HL-60 (cell line): ENCODE data around the gene SEC16B.

Experiments used
- DNase-seq, 2 experiments: peaks; one replicate each; pipeline ENCODE4 v3.0.0-alpha.2; 2010 to 2020; ENCODE audit warnings: low read depth in 1 of 2, low spot score in 1 of 2
- H3K27ac ChIP-seq: fragments of 250-450 bp; sonication (Bioruptor Pico); replicated peaks from 2 replicates; pipeline ENCODE4 v1.5.1; 2020; ENCODE audit warnings: mild to moderate bottlenecking, moderate library complexity
- H3K27me3 ChIP-seq: fragments of 250-450 bp; sonication (Bioruptor Pico); 2 replicates; pipeline ENCODE4 v1.5.1; 2021; ENCODE audit warnings: mild to moderate bottlenecking, moderate library complexity; ENCODE audit not compliant: insufficient read depth, poor library complexity, severe bottlenecking
- H3K4me3 ChIP-seq: replicated peaks from 2 replicates; pipeline ENCODE4 v1.5.1; 2011; ENCODE audit warnings: mild to moderate bottlenecking, control low read depth, low read length; ENCODE audit not compliant: insufficient read depth
- CTCF ChIP-seq: IDR thresholded peaks from one replicate; pipeline ENCODE4 v1.5.1; 2011; ENCODE audit warnings: low read length, control low read depth, inconsistent platforms; ENCODE audit not compliant: insufficient read depth
- GABPA ChIP-seq: IDR thresholded peaks from 2 replicates; pipeline ENCODE4 v1.6.1; 2012; ENCODE audit warnings: low read depth
- POLR2AphosphoS5 ChIP-seq: IDR thresholded peaks from 2 replicates; pipeline ENCODE4 v1.6.1; 2012; ENCODE audit warnings: low read depth
- SPI1 ChIP-seq: IDR thresholded peaks from 2 replicates; pipeline ENCODE4 v1.6.1; 2012; ENCODE audit warnings: low read depth, mild to moderate bottlenecking, borderline replicate concordance
- TF ChIP-seq, protein P1 (sequence below): IDR thresholded peaks from 2 replicates; pipeline ENCODE4 v1.6.1; 2012; ENCODE audit warnings: low read depth; ENCODE audit not compliant: insufficient replicate concordance

SEC16B gene

GRCh38 chr1:177928952-177929351, 40.9 kb downstream of the SEC16B start:
- no peak for TF ChIP-seq SPI1

GRCh38 chr1:177928194-177928593, 41.7 kb downstream of the SEC16B start:
- DNase-seq, result peak in 1 of 2 experiments; percentile 9
- H3K27me3 ChIP-seq, result no peaks in the 10 kb centered on the region
- H3K27ac ChIP-seq, result no peak overlapping the region
- TF ChIP-seq SPI1, result no peak
- TF ChIP-seq GABPA, result no peak
- no peak for TF ChIP-seq CTCF
- TF ChIP-seq, protein P1, sequence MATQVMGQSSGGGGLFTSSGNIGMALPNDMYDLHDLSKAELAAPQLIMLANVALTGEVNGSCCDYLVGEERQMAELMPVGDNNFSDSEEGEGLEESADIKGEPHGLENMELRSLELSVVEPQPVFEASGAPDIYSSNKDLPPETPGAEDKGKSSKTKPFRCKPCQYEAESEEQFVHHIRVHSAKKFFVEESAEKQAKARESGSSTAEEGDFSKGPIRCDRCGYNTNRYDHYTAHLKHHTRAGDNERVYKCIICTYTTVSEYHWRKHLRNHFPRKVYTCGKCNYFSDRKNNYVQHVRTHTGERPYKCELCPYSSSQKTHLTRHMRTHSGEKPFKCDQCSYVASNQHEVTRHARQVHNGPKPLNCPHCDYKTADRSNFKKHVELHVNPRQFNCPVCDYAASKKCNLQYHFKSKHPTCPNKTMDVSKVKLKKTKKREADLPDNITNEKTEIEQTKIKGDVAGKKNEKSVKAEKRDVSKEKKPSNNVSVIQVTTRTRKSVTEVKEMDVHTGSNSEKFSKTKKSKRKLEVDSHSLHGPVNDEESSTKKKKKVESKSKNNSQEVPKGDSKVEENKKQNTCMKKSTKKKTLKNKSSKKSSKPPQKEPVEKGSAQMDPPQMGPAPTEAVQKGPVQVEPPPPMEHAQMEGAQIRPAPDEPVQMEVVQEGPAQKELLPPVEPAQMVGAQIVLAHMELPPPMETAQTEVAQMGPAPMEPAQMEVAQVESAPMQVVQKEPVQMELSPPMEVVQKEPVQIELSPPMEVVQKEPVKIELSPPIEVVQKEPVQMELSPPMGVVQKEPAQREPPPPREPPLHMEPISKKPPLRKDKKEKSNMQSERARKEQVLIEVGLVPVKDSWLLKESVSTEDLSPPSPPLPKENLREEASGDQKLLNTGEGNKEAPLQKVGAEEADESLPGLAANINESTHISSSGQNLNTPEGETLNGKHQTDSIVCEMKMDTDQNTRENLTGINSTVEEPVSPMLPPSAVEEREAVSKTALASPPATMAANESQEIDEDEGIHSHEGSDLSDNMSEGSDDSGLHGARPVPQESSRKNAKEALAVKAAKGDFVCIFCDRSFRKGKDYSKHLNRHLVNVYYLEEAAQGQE, result no peak
- no peak overlapping the region for H3K4me3 ChIP-seq

More at GRCh38 chr1:177928952-177929351, 40.9 kb downstream of the SEC16B start:
- H3K4me3 ChIP-seq, result no peak overlapping the region
- no peaks in the 10 kb centered on the region for H3K27me3 ChIP-seq
- no peak overlapping the region for H3K27ac ChIP-seq
- DNase-seq, result no peak

DNA sequence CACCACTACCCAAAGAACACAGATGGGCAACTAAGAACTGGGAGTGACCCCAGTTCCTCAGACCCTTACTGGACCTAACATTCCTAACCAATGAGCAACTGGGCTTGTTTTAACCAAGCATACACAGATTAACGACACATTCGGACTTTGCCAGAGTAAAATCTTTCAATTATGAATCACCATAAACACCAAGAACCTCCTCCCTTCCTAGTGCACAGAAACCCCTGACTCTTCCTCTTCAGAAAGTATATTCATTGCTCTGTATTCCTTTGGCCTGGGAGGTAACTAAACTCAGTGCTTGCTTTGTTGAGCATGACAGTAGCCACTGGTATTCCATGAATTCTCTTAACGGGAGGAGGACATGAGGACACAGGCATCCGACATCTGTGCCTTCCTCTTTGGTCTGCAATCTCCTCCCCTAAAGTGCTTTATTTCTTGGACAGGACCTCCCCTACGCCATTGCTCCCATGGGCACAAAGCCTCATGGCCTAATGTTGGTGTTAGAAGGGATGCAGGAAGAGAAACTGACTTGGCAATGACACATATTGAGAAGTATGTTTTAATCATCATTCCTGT, 42.7 kb downstream of the SEC16B start:
- TF ChIP-seq SPI1, result no peak
- TF ChIP-seq GABPA, result no peak
- no peak for TF ChIP-seq CTCF
- TF ChIP-seq, protein P1, result no peak
- no peak for TF ChIP-seq POLR2AphosphoS5
- H3K4me3 ChIP-seq, result no peak overlapping the region
- H3K27me3 ChIP-seq, result no peaks in the 10 kb centered on the region
- no peak for DNase-seq
- H3K27ac ChIP-seq, result no peak overlapping the region

- DNase-seq, result no peak
- H3K4me3 ChIP-seq, result no peak overlapping the region
- TF ChIP-seq POLR2AphosphoS5 (no peak), CTCF (no peak), GABPA (no peak), SPI1 (no peak)
- TF ChIP-seq, protein P1, result no peak
- no peaks in the 10 kb centered on the region for H3K27me3 ChIP-seq
- H3K27ac ChIP-seq, result no peak overlapping the region
Measured at GRCh38 chr1:177926201-177926600, 43.7 kb downstream of the SEC16B start.
